HG02884 (cell line): Measurements from ENCODE around the gene LRCH4.
"Not testable (repeated sequence)": the region's sequence is repeated elsewhere in the genome, so short reads cannot be mapped to it uniquely, and the experiment has no call there.

ENCODE experiments used
- ATAC-seq: cut with Tn5 transposase; IDR thresholded peaks from one replicate; pipeline ENCODE4 v1.9.1; 2021; ENCODE audit warnings: mild to moderate bottlenecking, moderate library complexity; ENCODE audit not compliant: unreplicated experiment

LRCH4 gene

DNA sequence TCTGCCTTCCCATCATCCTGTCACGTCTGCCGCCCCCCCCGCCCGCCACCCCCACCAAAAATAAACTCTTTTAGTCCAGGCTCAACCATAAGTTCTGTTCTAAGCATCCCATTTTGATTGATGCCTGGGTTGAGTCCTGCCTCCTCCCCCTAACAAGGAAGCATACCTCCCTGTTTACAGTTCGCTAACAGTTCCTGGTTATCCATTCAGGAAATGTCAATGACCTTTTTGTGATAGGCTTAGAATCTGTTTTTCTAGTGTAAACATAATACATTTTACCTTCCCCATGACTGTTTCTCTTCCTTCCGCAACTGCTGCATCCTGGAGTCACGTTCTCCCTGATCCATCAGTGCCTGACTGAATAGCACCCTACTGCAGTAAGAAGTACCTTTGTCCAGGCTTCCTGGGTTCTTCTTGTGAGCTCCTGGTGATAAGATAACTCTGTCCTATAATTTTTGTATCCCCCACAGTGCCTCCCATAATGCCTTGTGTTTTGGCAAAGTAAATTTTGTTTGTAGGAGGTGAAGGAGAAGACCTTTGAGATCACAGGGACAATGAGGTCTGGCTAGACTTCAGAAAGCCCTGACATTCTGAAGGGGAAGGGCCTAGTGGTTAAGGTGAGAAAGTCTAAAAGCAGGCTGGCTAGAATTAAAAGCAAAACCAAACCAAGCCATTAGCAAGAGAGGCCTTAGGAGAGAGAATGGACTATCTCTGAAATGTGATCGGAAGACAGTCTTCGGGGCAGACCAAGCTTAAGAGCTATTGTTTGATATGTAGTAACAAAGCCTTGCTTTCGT lies 39.6 kb downstream of the LRCH4 start:
- no peak for ATAC-seq

GRCh38 chr7:100545360-100546128 lies 40.4 kb downstream of the LRCH4 start:
- ATAC-seq: peak; percentile 44

DNA sequence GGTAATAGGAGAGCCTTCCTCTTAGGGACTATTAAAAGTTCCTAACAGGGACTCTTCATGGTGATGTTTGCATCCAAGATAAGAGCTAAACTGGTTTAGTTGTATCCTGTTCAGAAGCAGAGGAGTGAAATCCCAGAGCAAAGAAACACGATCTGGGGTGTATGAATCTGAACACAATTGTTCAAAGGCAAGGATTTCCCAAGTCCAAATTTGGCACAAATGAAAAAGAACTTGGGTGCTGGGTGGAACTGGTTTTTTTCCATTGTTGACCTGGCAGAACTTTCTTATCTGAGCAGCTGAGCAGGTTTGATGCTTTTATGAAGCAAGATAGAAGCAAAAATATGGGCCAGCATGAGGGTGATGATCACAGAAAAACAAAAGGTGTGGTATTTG lies 41.0 kb downstream of the LRCH4 start:
- ATAC-seq: no peak

GRCh38 chr7:100544386-100544785 lies 41.5 kb downstream of the LRCH4 start:
- no peak for ATAC-seq

DNA sequence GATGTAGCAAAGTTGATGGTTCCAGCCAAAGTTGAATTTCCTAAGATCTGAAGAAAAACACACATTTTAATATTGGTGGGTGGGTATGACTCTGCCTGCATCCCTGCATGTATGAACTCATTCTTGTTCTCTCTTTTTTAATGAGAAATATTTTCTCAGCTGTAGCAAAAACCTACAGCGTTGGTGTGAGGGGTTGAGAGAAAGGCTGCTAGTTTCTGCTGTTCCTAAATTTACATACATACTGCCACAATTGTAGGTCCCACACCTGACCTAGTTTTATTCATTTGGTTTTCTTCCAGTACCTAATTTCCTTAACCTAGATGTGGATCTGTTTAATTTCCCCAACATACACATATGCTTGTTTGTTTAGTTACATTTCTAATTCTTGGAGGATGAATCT lies 42.3 kb downstream of the LRCH4 start:
- ATAC-seq: no peak

- ATAC-seq: not testable (repeated sequence)
Observed at GRCh38 chr7:100541309-100541708, 44.6 kb downstream of the LRCH4 start.

- ATAC-seq: no peak
Observed at GRCh38 chr7:100540073-100540723, 45.7 kb downstream of the LRCH4 start.

DNA sequence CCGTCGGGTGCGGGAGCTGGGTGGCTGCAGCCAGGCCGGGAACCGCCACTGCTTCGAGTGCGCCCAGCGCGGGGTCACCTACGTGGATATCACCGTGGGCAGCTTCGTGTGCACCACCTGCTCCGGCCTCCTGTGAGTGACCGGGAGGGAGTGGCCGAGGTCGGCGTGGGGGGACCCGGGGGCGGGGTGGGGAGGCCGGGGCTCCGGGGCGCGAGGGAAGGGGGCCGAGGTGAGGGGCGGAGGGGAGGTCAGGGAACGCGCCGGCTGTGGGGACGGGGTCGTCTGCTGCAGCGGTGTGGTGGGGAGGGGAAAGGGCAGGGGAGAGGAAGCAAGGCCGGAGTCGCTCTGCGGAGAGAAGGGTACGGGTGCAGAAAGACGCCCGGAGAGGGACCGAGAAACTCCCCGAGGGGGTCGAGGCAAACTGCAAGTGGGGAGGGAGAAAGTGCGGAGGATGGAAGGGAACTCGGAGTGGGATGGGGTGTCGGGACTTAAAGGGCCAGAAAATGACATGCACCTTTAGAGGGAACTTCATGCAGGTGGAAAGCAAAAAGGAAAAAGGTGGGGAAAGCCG lies 46.4 kb downstream of the LRCH4 start:
- ATAC-seq: no peak

GRCh38 chr7:100538654-100539435 lies 47.1 kb downstream of the LRCH4 start, which contains the start of gene AGFG2:
Gene AGFG2, plus strand, starts transcription at chr7:100539203. Its CDS starts 144 bp downstream, at chr7:100539347.
- ATAC-seq: peak; percentile 94

DNA sequence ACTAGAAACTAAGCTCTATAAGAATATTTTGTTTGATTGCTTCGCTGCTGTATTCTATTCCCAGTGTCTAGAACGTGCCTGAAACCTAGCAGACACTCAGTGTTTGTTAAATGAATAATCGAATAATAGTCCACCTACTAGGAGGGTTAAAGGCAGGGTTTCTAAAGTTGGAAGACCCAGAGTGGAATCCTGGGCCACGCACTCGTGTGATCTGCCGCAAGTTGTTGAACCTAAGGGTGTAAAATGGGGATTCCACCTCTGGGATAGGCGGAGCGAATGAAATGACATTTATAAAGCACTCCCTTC lies 47.6 kb downstream of the LRCH4 start:
- no peak for ATAC-seq

GRCh38 chr7:100536695-100537094 lies 49.2 kb downstream of the LRCH4 start:
- ATAC-seq: not testable (repeated sequence)

DNA sequence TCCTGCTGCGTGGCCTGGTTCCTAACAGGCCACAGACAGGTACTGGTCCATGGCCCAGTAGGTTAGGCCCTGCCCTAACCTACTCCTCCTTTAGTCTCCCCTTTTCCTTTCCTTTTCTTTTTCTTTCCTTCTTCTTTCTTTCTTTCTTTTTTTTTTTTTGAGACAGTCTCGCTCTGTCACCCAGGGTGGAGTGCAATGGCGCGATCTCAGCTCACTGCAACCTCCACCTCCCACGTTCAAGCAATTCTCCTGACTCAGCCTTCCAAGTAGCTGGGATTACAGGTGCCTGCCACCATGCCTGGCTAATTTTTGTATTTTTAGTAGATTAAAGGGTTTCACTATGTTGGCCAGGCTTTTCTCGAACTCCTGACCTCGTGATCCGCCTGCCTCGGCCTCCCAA lies 49.9 kb downstream of the LRCH4 start:
- not testable (repeated sequence) for ATAC-seq

DNA sequence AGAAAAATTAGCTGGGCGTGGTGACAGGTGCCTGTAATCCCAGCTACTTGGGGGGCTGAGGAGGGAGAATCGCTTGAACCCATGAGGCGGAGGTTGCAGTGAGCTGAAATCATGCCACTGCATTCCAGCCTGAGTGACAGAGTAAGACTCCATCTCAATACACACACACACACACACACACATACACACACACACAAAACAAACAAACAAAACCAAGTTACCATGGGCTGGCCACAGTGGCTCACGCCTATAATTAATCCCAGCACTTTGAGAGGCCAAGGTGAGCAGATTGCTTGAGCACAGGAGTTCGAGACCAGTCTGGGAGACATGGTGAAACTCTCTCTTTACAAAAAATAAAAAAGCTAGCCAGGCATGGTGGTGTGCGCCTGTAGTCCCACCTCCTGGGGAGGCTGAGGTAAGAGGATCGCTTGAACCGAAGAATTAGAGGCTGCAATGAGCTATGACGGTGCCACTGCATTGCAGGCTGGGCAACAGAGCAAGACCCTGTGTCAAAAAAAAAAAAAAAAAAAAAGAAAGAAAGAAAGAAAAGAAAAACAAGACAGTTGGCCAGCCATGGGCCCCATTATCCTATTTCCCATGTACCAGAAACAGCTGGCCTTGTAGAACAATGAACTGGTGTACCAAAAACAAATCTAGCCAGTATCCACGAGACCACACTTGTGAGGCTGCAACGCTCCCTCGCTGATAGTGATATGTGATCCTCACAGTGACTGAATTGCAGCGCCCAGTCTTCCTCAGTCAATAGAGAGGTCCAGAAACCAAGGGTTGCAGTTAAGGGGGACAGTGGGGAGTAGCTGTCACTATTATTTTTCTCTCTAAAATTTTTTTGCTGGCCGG lies 53.5 kb downstream of the LRCH4 start:
- no peak for ATAC-seq

DNA sequence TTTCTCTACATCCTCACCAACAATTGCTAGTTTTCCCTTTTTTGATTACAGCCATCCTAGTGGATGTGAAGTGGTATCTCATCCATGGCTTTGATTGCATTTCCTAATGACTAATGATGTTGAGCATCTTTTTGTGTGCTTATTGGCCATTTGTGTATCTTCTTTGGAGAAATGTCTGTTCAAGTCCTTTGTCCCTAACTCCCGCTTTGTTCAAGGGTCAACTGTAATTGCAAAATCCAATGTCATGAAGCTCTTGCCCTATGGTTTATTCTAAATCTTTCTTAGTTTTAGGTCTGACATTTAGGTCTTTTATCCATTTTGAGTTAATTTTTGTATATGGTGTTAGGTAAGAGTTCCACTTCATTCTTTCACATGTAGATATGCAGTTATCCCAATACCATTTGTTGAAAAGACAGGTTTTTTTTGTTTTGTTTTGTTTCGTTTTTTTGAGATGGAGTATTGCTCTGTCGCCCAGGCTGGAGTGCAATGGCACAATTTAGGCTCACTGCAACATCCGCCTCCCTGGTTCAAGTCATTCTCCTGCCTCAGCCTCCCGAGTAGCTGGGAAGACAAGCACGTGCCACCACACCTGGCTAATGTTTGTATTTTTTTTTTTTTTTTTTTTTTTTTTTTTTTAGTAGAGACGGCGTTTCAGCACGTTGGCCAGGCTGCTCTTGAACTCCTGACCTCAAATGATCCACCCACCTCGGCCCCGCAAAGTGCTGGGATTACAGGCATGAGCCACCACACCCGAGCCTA lies 57.6 kb downstream of the LRCH4 start:
- not testable (repeated sequence) for ATAC-seq
